NT2/D1 (cell line): Measurements from ENCODE around the gene OR7A5.

Experiments
- SUZ12 ChIP-seq: IDR thresholded peaks from 2 replicates; pipeline ENCODE4 v1.6.1; 2011; ENCODE audit not compliant: insufficient read length, insufficient read depth; ENCODE audit errors: extremely low read depth
- YY1 ChIP-seq: IDR thresholded peaks from 2 replicates; pipeline ENCODE4 v1.6.1; 2011; ENCODE audit not compliant: insufficient read length, insufficient read depth
- ZNF274 ChIP-seq: IDR thresholded peaks from 2 replicates; pipeline ENCODE4 v1.6.1; 2011; ENCODE audit warnings: mild to moderate bottlenecking, low read depth, low read length

- TF ChIP-seq YY1 (no peak), ZNF274 (no peak), SUZ12 (no peak)
These were observed 19.9 kb downstream of the OR7A5 start for GRCh38 chr19:14814982-14815652.
